ENCODE data around the gene GPHN.
A peak's percentile ranks its signal among the peaks of the same experiment; 100 is the strongest.

Gene GPHN

DNA sequence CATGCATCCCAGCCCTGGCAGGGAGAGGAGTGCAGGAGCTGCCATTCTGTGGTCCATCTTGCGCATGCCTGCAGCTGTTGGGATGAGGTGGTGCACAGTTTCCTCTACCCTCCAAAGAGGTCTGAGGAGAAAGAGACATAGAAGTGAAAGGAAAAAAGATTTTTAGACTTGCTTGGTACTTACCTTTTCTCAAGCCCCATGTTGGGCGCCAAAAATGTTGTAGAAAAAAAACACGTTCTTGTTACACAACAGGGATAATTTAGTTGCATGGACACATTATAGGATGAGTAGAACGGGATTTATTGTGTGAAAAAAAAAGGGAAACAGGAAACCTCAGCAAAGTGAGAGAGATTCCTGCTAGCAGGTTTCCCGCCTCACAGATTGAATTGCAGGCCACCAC, 436.9 kb downstream of the GPHN start:
- DNase-seq (ENCODE audit: low read depth in 2 of 2) = peak; percentile 7 to 13

- no peak for DNase-seq (ENCODE audit: low read depth in 2 of 2)
Observed at GRCh38 chr14:66955159-66955558, 447.2 kb downstream of the GPHN start.

DNA sequence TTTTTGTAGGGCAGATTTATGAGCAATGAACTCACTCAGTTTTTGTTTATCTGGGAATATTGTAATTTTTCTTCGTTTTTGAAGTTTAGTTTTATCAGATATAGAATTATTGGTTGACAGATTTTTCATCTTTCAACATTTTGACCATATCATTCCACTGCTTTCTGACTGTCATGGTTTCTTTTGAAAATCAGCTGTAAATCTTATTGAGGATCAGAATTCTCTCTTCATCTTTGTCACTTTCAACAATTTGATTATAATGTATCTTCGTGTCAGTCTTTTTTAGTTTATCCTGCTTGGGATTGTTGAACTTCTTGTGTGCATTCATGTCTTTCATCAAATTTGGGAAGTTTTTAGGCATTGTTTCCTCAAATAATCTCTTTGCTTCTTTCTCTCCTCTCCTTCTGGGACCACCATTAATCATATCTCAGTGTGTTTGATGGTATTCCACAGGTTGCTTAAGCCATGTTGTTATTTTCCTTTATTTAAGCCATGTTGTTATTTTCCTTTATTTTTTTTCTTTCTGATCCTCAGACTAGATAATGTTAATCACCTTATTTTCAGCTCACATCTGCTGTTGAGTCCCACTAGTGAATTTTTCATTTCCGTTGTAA, 451.6 kb downstream of the GPHN start:
- DNase-seq (ENCODE audit: low read depth in 2 of 2) = no peak

- peak in 1 of 2 experiments; percentile 8 for DNase-seq (ENCODE audit: low read depth in 2 of 2)
Observed at GRCh38 chr14:66965831-66966230, 457.9 kb downstream of the GPHN start.

DNA sequence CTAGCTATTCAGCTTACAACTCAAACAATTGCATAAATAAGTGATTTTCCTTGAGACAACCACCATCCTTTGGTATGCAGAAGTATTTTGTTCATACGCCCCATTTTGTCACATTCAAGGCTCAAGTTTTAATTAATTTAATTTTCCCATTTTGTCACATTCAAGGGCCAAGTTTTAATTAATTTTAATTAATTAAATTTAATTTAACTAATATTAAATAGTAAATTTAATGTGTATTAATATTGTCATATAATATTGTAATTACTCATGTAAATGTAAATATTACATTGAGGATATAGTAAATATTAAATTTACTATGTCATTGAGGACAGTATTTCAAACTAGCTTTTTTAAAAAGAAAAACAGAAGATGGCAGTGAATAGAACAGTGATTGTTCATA, 464.5 kb downstream of the GPHN start:
- no peak for DNase-seq (ENCODE audit: low read depth in 2 of 2)

- DNase-seq (ENCODE audit: low read depth in 2 of 2) = peak; percentile 62
Observed at GRCh38 chr14:66974397-66975025, 466.6 kb downstream of the GPHN start.

GRCh38 chr14:66975251-66975650, 467.3 kb downstream of the GPHN start:
- DNase-seq (ENCODE audit: low read depth in 2 of 2) = no peak

GRCh38 chr14:66979101-66979974, 471.4 kb downstream of the GPHN start:
- peak in 1 of 2 experiments; percentile 3 for DNase-seq (ENCODE audit: low read depth in 2 of 2)

GRCh38 chr14:66982247-66982646, 474.3 kb downstream of the GPHN start:
- DNase-seq (ENCODE audit: low read depth in 2 of 2) = peak in 1 of 2 experiments; percentile 5

DNA sequence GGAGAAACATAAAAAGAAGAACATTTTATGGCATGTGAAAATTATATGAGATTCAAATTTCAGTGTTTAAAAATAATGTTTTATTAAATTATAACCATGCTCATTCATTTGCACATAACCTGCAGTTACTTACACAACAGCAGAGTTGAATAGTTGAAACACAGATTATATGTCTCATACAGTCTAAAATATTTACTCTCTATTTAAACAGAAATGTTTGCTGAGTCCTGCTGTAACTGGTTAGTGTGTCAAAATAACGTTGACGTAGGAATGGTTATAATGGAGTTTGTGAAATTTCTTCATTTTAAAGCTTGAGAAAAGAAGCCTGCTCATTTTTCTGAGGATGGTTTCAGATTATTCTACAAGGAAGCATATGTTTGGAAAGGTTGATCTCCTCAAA, 484.8 kb downstream of the GPHN start:
- no peak for DNase-seq (ENCODE audit: low read depth in 2 of 2)

DNA sequence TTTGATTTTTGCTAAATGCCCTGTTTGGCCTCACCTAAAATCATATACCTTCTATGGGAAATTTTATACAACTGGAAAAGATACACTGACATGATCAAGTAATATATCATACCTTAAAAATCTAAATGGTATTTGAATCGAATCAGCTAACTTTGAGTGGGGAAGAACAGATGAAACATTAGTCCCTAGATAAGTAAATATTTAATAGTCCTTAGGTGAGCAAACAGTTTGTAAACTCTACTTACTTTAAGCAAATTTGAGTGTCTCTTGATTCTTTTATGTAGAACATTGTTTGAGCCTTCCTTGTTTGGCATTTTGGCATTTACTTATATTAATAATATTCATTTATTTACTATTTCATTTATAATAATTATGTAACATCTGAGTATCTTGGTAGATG, 485.6 kb downstream of the GPHN start:
- no peak for DNase-seq (ENCODE audit: low read depth in 2 of 2)

- no peak for DNase-seq (ENCODE audit: low read depth in 2 of 2)
Observed at GRCh38 chr14:66998013-66998412, 490.1 kb downstream of the GPHN start.

DNA sequence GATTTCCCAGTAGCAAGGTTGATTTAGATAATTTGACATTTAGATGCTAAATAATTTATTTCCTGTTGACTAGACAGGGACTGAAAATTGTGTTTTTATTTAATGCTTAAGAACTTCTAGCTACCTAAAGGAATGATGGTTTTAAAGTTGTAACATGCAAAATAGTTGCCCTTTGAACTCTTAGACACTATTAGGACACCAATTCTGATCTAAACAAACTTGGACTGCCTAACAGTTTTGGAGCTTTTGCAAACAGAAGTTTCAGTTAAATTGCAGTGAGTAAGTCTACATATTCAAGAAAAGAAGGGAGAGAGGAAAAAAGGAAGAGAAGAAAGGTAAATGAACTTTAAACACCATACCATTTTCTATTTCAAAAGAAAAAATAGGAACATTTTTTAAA, 492.0 kb downstream of the GPHN start:
- DNase-seq (ENCODE audit: low read depth in 2 of 2) = no peak

DNA sequence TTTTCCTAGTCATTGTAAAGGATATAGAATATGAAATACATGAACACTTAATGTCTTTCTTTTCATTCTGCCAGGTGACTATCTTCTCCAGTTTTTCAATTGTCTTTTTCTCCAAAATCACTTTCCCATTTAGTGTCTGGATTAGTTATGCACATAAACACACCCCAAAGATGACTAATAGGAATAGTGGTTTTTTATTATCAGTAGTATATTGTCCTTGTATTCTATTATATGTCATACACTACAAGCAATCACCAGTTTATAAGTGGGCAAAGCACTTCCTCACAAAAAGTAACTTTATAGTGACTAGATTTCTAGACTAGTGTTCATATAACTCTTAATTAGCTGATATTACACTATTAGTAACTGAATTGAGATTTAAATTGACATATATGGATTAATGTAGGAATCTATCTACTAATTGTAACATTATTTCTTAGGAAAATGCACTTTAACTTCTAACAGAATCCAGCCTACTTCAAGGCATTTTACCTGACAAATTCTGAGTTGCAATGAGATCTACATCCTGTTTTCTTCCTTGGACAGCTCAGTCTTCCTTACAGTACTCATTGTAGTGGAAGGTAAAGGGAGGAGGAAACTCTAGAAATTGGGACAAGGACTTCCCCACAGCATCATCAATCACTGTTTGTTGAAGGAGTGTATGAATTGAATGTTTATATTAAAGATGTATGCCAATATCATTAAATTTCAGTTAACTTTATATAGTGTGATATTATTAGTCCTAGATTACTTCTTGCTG, 495.2 kb downstream of the GPHN start:
- DNase-seq (ENCODE audit: low read depth in 2 of 2) = no peak

- no peak for DNase-seq (ENCODE audit: low read depth in 2 of 2)
Observed at GRCh38 chr14:67004521-67004920, 496.6 kb downstream of the GPHN start.

GRCh38 chr14:67010602-67011001, 502.7 kb downstream of the GPHN start:
- no peak for DNase-seq (ENCODE audit: low read depth in 2 of 2)

- no peak for DNase-seq (ENCODE audit: low read depth in 2 of 2)
Observed at GRCh38 chr14:67016856-67017255, 508.9 kb downstream of the GPHN start.

DNA sequence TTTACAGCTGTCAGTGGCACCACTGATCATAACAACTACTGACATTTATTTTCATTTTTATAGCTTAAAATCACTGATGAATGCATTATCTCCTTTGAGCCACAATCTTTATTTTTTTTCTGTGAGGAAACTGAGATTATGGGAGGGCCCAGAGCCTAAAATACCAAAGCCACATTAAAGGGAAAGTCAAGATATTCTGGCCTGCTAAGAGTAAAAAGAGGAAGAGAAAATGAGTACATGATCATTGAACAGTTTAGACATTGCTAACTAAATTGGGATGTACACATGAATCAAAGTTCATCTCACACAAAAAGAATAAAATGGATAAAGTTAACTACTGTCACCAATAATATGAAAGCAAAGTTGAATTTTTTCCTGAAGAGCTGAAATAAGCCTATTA, 510.8 kb downstream of the GPHN start:
- DNase-seq (ENCODE audit: low read depth in 2 of 2) = no peak

DNA sequence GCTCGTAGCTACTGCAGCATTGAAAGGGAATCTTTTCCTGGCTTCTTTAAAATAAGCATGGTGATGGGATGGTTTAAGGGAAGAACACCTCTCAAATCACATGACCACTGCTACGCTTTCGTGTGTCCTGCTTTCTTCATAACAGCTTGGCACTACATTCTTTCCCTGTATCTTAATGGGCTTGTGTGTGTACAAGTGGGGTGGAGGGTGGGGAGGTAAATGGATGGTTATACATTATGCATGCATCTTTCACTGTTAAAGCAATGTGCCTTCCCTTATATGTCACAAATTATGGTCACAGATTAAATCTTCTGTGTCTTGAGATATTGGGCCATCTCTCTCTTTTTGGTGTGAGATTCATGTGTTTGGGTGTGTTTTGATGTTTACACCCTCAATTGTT, 511.8 kb downstream of the GPHN start:
- DNase-seq (ENCODE audit: low read depth in 2 of 2) = no peak

DNA sequence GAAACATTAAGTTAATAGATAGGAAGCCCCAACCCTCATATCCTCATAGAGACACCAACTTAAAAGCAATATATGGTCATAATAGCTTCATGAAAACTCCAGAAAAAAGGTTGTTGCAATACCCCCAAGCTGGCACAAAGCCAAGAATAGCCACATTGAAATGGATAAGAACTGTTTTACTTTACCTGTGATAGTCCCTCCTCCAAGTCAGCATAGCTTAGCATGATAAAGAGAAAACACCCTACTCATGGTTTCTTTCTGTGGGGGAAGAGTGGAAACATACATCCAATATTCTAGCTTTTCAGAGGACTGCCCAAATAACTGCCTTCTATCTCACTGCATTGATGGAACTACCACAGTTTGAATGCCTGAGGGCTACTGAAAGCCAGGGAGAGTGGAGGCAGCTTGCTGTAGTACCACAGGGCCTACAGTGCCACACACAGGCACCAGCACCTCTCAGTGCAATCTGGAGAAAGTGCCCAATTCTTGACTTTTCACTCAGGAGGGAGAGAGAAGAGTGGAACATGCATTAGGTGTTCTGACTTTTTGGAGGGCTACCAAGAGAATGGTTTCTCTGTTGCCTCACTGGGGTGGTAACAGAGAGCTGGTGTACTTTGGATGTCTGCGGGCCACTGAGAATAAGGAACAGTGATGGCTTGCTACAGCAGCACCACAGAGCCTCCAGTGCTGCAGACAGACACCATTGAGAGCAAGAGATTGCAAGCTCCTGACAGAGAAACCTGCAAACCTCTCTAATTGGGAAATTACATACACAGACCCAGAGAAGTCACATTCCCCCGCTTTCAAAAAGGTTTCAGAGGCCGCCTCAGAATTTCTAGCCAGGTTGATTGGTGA, 524.2 kb downstream of the GPHN start:
- DNase-seq (ENCODE audit: low read depth in 2 of 2) = no peak

GRCh38 chr14:67045440-67045839, 537.5 kb downstream of the GPHN start:
- DNase-seq (ENCODE audit: low read depth in 2 of 2) = no peak
